Measurements from ENCODE around the gene AKT1S1.
A peak's percentile ranks its signal among the peaks of the same experiment; 100 is the strongest.
"Not testable (repeated sequence)": the region's sequence is repeated elsewhere in the genome, so short reads cannot be mapped to it uniquely, and the experiment has no call there.

The AKT1S1 gene

DNA sequence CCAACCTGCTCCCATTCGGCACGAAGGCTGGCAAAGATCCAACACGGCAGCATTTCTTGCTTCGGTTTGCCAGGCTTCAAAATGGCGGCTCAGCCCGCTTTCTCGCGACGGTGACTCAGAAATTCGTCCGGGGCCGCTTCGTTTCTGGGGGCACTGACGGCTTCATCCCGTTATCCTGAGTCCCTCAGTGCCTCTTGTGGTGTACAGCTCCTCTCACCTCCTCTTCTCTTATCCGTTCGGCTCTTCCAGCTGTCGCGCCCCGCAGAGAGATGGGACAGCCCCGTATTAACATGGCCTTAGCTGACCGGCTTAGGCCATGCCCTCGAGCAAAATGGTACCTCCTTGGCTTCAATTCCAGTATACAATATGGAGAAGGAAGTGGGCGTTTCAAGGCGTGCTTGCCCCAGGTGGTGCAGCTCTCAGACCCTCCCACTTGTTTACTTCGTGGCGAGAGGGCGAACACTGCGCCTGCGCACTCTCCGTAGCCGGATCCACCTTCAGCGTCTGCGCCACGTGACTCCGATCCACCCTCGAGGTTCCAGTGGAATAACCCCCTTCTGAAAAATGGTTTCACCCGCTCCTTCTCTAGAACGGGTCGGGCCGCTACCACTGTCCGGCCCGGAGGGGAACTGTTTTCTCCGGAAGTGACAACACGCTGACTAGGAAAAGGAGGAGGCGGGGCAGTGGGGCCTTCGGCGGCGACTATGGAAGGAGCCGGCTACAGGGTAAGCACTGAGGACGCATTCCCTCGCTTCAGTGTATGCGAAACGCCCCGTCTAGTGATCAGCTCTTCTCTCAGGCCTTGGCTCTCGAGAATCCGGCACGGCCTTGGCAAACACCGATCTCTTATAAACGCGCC is at the start of gene AKT1S1, which contains the start of gene TBC1D17:
Gene AKT1S1 (minus strand): TSS at position 336 of the 859 bp plus-strand sequence. CDS start 4,060 bp downstream, outside the sequence.
Gene TBC1D17 (plus strand): TSS at position 683 of the 859 bp plus-strand sequence. CDS start 22 bp downstream, at position 705.
- DNase-seq: peak; percentile 99 to 100

GRCh38 chr19:49926515-49926914 is 49.4 kb upstream of the AKT1S1 start:
- no peak for DNase-seq

- DNase-seq: no peak
These were observed 48.3 kb upstream of the AKT1S1 start for GRCh38 chr19:49925486-49925885.

DNA sequence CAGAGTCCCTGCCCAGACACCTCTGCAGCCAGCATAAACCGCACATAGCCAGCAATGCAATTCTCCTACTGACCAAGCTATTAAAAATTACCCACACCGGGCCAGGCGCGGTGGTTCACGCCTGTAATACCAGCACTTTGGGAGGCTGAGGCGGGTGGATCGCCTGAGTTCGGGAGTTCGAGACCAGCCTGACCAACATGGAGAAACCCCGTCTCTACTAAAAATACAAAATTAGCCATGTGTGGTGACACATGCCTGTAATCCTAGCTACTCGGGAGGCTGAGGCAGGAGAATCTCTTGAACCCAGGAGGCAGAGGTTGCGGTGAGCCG is 47.7 kb upstream of the AKT1S1 start:
- not testable (repeated sequence) for DNase-seq

- no peak for DNase-seq
These were observed 47.1 kb upstream of the AKT1S1 start for GRCh38 chr19:49924004-49924880.

- DNase-seq: no peak
These were observed 46.2 kb upstream of the AKT1S1 start for GRCh38 chr19:49923055-49924003.

DNA sequence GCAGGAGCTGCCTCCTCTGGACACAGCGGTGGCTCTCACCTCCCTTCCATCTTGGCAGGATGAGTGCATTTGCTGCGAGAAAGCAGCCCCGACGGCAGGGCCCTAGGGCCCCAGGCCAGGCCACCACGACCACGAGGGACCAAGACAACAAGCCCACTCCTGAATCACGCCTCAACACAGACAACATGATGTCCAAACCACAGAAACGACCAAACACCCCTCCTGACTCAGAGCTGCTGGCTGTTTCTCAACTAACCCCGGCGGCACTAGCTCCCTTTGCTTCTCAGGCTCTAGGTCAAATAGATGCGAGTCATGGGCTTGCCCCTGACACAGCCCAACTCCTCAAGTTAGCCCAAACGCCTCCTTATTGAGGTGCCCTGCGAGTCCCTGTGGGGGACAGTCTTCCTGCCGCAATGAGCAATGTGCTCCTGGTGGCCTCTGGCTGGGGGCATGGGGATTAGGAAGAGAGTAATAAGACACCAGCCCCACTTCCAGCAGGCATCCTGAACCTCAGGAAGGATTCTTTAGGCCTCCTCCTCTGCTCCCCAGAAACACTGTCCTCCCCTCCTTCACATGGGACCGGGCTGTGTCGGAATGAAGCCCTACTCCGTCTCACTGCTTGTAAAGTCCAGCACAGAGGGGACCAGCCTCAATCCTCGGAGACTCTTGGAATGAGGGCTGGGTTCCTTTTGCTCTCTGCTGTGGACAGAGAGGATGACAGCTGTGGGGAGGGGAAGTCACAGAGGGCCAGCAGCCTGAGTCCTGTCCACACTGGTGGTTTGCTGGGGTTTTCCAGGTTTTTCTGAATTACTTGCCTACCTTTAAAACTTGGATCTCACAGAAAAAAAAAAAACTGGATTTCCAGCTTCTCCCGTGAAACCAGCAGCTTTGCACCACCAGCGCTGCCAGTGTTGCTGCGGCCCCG is 45.0 kb upstream of the AKT1S1 start:
- no peak for DNase-seq

DNA sequence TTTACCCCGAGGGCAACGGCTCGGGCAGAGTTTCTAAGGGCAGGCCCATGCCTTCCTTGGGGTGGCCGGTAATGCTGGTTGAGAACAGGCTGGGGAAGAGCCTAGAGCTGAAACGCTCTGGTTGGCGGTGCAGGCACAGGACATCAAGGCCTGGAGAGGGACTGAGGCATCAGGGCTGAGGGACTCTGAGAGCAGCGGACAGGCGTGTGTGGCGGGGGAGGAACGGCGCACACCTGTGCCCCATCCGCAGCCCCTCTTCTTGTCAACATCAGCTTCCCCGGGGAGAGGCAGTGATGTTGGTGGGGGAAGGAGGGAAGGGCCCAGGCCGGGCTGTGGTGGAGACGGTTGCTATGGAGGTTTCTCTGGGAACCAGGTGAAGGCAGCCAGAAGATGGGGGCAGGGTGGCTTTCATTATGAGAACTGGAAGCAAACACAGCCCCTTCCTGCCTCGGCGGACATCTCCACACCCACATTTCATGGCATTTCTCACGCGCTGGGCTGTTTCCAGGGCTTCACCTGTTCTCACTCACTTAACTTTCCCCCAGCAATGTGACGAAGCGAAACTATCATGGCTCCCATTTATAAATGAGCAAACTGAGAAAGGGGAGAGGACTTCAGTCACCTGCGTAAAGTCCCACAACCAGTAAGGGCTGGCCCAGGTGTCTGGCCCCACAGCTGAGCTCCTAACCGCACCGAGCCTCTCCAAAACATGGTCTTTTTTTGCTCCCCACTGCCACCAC is 43.6 kb upstream of the AKT1S1 start:
- peak; percentile 10 to 13 for DNase-seq

DNA sequence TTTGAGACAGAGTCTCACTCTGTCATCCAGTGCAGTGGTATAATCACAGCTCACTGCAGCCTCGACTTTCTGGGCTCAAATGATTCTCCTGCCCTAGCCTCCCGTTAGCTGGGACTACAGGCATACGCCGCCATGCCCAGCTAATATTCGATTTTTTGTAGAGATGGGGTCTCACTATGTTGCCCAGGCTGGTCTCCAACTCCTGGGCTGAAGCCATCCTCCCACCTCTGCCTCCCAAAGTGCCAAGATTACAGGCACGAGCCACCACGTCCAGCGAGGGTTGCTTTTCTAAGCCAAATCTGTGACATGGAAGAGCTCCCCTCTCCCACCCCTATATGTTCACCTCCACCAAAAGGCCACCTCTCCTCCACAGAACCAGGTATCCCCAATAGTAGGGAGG is 40.9 kb upstream of the AKT1S1 start:
- DNase-seq: no peak

DNA sequence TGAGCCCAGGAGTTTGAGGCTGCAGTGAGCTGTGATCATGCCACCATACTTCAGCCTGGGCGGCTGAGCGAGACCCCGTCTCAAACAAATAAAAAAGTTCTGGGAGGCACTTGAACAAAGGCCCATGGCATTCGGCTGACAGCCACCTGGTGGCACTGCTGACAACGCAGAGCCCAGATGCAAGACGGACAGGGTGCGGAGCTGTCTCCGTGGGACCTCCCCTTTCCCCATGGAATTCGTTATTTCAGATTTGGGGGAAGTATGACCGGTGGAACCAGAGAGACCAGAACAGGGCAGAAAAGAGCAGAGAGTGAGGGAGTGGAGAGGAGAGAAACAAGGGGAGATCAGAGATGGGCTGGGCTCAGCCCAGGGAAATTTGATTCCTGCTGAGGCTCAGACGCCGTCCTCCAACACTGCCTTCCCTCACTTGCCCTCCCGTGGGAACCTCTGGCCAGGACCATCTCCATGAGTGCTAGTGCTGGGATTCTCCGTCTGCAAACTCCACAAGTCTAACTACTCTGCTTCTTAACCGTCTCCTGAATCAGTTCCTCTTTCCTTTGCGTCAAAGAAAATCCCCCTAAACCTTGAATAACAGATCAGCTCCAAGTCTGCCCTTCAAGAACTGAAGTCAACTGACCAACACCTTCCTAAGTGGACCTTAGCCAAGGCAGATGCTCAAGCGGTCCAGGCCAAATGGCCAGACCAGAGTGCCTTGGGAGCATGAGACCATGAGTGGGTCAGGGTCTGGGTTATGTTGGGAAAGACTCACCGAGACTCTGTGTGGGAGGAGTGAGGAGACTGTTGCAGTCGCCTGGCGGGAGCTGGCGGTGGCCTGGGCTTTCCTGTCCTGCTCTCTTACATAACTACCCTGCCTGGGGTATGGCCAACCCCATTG is 39.9 kb upstream of the AKT1S1 start:
- DNase-seq: no peak

DNA sequence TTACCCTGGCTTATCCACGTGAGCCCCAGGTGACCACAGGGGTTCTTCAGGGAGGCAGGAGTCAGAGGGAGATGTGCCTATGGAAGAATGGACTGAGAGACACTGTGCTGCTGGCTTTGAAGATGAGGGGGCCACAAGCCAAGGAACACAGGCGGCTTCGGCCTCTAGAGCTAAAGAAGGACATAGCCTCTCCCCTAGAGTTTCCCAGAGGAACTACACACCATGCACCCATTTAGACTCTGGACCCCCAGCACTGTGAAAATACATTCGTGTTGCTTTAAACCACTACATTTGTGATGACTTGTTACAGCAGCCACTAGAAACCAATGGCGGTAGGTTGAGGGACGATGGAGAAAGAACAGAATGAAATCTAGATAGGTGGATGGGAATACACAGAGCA is 38.1 kb upstream of the AKT1S1 start:
- DNase-seq: no peak

GRCh38 chr19:49913720-49914119 is 36.6 kb upstream of the AKT1S1 start:
- no peak for DNase-seq

GRCh38 chr19:49912965-49913685 is 36.0 kb upstream of the AKT1S1 start:
- DNase-seq: no peak

DNA sequence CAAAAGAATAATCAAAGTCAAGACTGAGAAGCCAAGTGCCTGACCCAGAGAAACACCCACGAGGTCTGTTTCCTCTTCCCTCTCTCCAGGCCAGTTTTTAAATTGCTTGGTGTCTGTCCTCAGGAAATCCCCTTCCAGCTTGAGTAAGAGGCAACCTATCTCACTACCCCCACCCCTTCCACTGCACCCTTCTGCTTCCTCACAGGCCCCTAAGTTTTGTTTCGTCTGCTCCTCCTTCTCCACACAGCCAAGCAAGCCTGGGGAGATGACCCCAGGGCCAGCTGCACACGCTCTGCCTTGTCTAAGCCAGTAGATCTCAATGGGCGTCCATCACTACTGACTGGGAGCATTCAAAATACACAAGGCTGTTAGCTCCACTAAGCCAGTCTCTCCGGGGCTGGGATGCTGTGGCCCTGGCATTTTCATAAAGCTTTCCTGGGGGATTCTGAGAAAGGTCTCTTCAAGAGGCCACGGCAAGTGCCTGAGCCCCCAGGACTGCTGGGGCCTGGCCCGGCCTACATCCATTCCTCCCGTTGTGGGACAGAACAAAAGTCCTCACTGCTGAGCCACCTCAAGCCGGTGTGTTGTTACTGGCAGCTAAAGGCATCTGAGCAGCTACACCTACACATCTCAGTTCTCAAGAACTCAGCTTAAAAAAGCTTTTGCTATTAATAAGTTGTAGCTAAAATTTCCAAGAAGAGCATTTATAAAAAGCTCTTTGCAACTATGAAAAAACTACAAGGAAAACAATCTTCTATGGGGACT is 34.4 kb upstream of the AKT1S1 start:
- DNase-seq: no peak

DNA sequence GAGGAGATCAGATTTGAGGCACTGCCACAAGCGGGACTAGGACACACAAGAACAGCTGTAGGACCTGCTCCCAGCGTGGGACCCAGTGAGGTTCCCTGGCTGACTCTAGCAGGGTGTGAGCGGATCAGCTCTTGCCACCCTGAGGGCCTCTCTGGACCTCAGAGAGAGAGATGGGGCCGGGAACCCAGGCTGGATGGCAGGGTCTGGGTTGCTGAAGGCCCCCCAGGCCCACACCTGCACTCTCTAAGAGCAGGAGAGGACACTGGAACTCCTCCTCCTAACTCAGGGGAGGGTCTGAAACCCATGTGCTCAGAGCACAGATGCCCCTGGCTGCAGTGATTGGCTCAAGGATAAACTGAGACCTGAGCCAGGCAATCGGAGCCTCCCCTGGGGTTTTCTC is 33.0 kb upstream of the AKT1S1 start:
- no peak for DNase-seq

DNA sequence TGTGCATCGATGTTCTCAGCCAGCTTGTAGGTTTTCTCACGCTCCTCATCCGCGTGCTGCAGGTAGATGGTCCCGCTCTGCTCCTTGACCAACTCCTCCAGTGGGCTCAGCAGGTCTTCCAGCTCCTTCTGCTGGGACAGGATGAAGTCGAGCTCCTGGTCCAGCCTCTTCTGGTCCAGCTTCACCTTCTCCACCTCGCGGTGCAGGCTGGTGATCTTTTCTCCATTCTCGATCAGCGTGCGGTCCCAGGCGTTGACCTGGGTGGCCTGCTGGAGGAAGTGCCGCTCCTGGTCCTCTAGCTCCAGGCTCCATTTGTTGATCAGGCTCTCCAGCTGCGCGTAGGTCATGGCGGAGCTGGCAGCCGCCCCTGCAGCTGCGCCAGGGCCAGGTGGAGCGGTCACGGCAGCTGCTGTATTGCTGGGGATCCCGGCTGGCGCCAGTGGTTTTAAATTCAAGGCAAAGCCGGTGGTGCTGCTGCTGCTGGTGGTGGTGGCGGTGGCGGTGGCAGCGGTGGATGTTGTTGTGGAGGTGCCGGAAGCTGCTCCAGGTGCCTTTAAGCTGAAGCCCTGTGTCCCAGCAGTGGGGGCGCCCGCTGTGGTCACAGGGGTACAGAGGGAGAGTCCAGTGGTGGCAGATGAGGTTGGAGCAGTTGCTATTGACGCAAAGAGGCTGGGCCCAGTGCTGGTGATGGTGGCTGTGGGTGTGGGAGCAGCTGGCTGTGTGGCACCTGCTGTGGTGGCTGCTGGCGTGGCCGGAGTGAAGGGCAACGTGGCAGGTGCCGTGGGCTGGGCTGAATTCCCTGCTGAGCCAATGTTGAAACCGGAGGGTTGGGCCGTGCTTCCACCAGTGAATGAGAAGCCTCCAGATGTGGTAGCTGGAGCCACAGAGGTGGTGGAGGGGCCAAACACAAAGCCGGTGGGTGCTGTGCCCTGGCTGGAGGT is 31.6 kb upstream of the AKT1S1 start:
- no peak for DNase-seq
